Astrocyte (in vitro differentiated cells and primary cell): ENCODE measurements around the gene ENOSF1.

Source experiments
- EZH2 ChIP-seq: IDR thresholded peaks from 2 replicates; pipeline ENCODE4 v1.6.1; 2012; ENCODE audit warnings: mild to moderate bottlenecking, low read length, inconsistent platforms; ENCODE audit not compliant: insufficient read depth
- TF ChIP-seq, protein P1 (sequence below): IDR thresholded peaks from 2 replicates; pipeline ENCODE4 v1.5.1; 2011; ENCODE audit warnings: low read depth, mild to moderate bottlenecking, inconsistent platforms, low read length, moderate library complexity; ENCODE audit not compliant: insufficient read depth

DNA sequence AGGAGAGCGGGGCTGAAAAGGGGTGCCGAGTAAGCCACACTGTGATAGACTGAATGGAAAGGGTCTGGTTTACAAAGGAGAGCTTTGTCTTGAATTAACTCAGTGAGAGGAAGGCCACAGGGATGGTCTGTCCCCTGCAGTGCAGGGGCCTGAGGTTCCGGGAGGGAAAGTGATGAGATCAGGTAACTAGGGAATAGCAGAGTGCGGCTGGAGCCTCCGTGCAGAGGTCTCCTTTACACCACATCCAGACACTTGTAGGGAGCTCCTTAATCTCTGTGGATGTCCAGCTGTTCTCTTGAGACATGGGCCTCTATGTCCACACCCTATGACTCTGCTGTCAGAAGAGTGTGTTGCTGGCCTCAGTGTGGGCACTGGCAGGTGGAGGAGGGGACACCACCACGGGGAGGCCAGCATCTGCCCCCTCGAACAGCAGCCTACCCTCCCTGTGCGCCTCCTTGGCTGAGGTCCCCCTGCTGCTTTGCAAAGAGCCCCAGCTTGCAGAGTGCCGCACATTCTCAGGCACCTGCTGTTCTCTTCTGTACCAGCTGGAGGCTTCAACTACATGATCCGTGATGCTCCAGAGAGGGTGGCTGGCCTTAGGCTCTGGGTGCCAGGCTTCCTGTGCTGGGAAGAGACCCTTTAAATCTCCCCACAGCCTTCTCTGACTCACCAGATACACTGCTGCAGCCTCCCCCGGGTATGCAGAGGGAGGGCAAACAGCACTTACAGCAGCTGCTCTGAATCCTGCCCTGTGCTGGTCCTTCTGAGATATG is 25.9 kb downstream of the ENOSF1 start:
- TF ChIP-seq, protein P1, sequence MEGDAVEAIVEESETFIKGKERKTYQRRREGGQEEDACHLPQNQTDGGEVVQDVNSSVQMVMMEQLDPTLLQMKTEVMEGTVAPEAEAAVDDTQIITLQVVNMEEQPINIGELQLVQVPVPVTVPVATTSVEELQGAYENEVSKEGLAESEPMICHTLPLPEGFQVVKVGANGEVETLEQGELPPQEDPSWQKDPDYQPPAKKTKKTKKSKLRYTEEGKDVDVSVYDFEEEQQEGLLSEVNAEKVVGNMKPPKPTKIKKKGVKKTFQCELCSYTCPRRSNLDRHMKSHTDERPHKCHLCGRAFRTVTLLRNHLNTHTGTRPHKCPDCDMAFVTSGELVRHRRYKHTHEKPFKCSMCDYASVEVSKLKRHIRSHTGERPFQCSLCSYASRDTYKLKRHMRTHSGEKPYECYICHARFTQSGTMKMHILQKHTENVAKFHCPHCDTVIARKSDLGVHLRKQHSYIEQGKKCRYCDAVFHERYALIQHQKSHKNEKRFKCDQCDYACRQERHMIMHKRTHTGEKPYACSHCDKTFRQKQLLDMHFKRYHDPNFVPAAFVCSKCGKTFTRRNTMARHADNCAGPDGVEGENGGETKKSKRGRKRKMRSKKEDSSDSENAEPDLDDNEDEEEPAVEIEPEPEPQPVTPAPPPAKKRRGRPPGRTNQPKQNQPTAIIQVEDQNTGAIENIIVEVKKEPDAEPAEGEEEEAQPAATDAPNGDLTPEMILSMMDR, result no peak
- TF ChIP-seq EZH2, result no peak
